Neural cell (in vitro differentiated cells): ENCODE data around the gene AFF3. TPM values are rescaled to one million over a fixed set of nuclear protein-coding genes. Genes with fewer than 3 reads are reported as not detected.

Experiments used
- H2AFZ ChIP-seq: fragments of 200-600, 300-800 bp; sonication (generic), shearing (Covaris generic); 2 replicates; pipeline ENCODE4 v1.6.0; 2014; ENCODE audit warnings: low read depth, mild to moderate bottlenecking, antibody characterized with exemption, low read length, moderate library complexity
- H3F3A ChIP-seq: fragments of 200-600 bp; shearing (Covaris generic); 2 replicates; pipeline ENCODE4 v1.6.1; 2016; ENCODE audit warnings: mild to moderate bottlenecking, moderate library complexity, mixed read lengths, antibody characterized with exemption, low read length; ENCODE audit not compliant: insufficient read depth, poor library complexity, severe bottlenecking
- H3K27ac ChIP-seq: fragments of 200-600, 300-800 bp; sonication (generic), shearing (Covaris generic); 2 replicates; pipeline ENCODE4 v1.5.1; 2014; ENCODE audit warnings: mild to moderate bottlenecking, low read length, moderate library complexity
- H3K27me3 ChIP-seq: fragments of 300-800, 200-600 bp; sonication (generic), shearing (Covaris generic); 2 replicates; pipeline ENCODE4 v1.6.0; 2014; ENCODE audit warnings: mild to moderate bottlenecking, low read depth, low read length, moderate library complexity; ENCODE audit not compliant: insufficient read depth
- H3K36me3 ChIP-seq: fragments of 300-800, 200-600 bp; sonication (generic), shearing (Covaris generic); 2 replicates; pipeline ENCODE4 v1.5.1; 2014; ENCODE audit warnings: mild to moderate bottlenecking, antibody characterized with exemption, low read length, moderate library complexity; ENCODE audit not compliant: insufficient read depth
- H3K4me2 ChIP-seq: fragments of 300-800, 200-600 bp; sonication (generic), shearing (Covaris generic); 2 replicates; pipeline ENCODE4 v1.6.0; 2014; ENCODE audit warnings: mild to moderate bottlenecking, low read length
- H3K4me3 ChIP-seq: fragments of 300-800, 200-600 bp; sonication (generic), shearing (Covaris generic); 2 replicates; pipeline ENCODE4 v1.5.1; 2014; ENCODE audit warnings: mild to moderate bottlenecking, low read length, moderate library complexity
- H3K79me2 ChIP-seq: fragments of 200-600 bp; shearing (Covaris generic); replicated peaks from 2 replicates; pipeline ENCODE4 v1.6.0; 2014; ENCODE audit warnings: mild to moderate bottlenecking, low read length, moderate library complexity; ENCODE audit not compliant: insufficient read depth
- H3K9ac ChIP-seq: fragments of 300-800, 200-600 bp; sonication (generic), shearing (Covaris generic); 2 replicates; pipeline ENCODE4 v1.6.1; 2016; ENCODE audit warnings: mild to moderate bottlenecking, low read length, mixed read lengths
- H3K9me2 ChIP-seq: fragments of 200-600 bp; shearing (Covaris generic); 2 replicates; pipeline ENCODE4 v1.6.1; 2016; ENCODE audit warnings: mild to moderate bottlenecking, low read length, mixed read lengths; ENCODE audit not compliant: insufficient read depth
- H3K9me3 ChIP-seq: fragments of 200-600, 300-800 bp; sonication (generic), shearing (Covaris generic); 2 replicates; pipeline ENCODE4 v1.6.1; 2016; ENCODE audit warnings: mild to moderate bottlenecking, mixed run types, low read length, moderate library complexity, mixed read lengths
- H4K20me1 ChIP-seq: fragments of 200-600 bp; shearing (Covaris generic); 2 replicates; pipeline ENCODE4 v1.6.1; 2016; ENCODE audit warnings: mild to moderate bottlenecking, mixed run types; ENCODE audit not compliant: insufficient read depth
- EP300 ChIP-seq: fragments of 450-650 bp; conservative IDR thresholded peaks from 2 replicates; pipeline ENCODE4 v1.6.1; 2014; ENCODE audit warnings: antibody characterized with exemption, mild to moderate bottlenecking, moderate library complexity; ENCODE audit not compliant: poor library complexity, severe bottlenecking
- EZH2 ChIP-seq: fragments of 200-600, 300-800 bp; shearing (Covaris generic), sonication (generic); IDR thresholded peaks from 2 replicates; pipeline ENCODE4 v1.6.1; 2014; ENCODE audit warnings: antibody characterized with exemption, low read length, borderline replicate concordance, mild to moderate bottlenecking; ENCODE audit not compliant: insufficient read depth, poor library complexity, severe bottlenecking
- MXI1 ChIP-seq: fragments of 450-650 bp; conservative IDR thresholded peaks from 2 replicates; pipeline ENCODE4 v1.6.1; 2014; ENCODE audit warnings: antibody characterized with exemption, mild to moderate bottlenecking; ENCODE audit not compliant: poor library complexity, severe bottlenecking
- POLR2AphosphoS5 ChIP-seq: IDR thresholded peaks from 2 replicates; pipeline ENCODE4 v1.6.1; 2012
- RAD21 ChIP-seq: fragments of 450-650 bp; conservative IDR thresholded peaks from 2 replicates; pipeline ENCODE4 v1.6.1; 2014; ENCODE audit warnings: antibody characterized with exemption, mild to moderate bottlenecking, moderate library complexity
- SMC3 ChIP-seq: fragments of 450-650 bp; conservative IDR thresholded peaks from 2 replicates; pipeline ENCODE4 v1.6.1; 2014; ENCODE audit warnings: antibody characterized with exemption, mild to moderate bottlenecking, moderate library complexity; ENCODE audit not compliant: poor library complexity
- TAF1 ChIP-seq: IDR thresholded peaks from 2 replicates; pipeline ENCODE4 v1.6.1; 2012; ENCODE audit warnings: low read depth
- polyA plus RNA-seq: library from polyadenylated mRNA; depleted of rRNA; stranded (reverse); fragments of >200 nt; gene quantifications from 2 replicates; pipeline ENCODE4 v1.2.3, GENCODE V29; 2014
- TF ChIP-seq, protein P1 (sequence below): fragments of 450-650 bp; IDR thresholded peaks from 2 replicates; pipeline ENCODE4 v1.5.1; 2014; ENCODE audit warnings: antibody characterized with exemption, mild to moderate bottlenecking, moderate library complexity; ENCODE audit not compliant: poor library complexity, severe bottlenecking
- TF ChIP-seq, protein P2 (sequence below): IDR thresholded peaks from 2 replicates; pipeline ENCODE4 v1.6.1; 2012; ENCODE audit warnings: borderline replicate concordance

Gene AFF3
- polyA plus RNA-seq, 1 donor from 2014 or later = 5.1 TPM

DNA sequence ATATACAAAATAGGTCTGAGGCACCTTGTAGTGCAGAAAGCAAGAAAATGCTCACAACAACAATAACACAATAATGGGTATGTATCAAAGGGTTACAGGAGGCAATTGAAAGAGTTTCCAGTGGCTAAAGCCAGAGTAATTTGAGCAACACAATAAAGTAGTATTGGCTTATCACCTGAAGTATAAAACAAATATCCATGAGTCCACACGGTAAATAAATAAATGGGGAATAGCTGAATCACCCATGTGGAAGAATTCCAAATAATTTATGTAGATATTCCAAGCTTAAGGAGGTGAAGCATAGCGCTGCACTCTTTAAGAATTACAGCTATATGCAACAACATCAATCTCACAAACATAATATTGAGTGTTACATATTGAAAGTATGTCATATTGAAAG lies 110.8 kb downstream of the AFF3 start:
- H3K9me2 ChIP-seq = no peaks in the 10 kb centered on the region
- no peak overlapping the region for H2AFZ ChIP-seq
- no peaks in the 10 kb centered on the region for H3K27me3 ChIP-seq
- H3K27ac ChIP-seq = no peak overlapping the region
- H3K79me2 ChIP-seq = no peaks in the 10 kb centered on the region
- no peaks in the 10 kb centered on the region for H3K36me3 ChIP-seq
- no peaks in the 10 kb centered on the region for H4K20me1 ChIP-seq
- TF ChIP-seq TAF1 (no peak), EP300 (no peak), POLR2AphosphoS5 (no peak), RAD21 (no peak), MXI1 (no peak), EZH2 (no peak), SMC3 (no peak)
- TF ChIP-seq, protein P1, sequence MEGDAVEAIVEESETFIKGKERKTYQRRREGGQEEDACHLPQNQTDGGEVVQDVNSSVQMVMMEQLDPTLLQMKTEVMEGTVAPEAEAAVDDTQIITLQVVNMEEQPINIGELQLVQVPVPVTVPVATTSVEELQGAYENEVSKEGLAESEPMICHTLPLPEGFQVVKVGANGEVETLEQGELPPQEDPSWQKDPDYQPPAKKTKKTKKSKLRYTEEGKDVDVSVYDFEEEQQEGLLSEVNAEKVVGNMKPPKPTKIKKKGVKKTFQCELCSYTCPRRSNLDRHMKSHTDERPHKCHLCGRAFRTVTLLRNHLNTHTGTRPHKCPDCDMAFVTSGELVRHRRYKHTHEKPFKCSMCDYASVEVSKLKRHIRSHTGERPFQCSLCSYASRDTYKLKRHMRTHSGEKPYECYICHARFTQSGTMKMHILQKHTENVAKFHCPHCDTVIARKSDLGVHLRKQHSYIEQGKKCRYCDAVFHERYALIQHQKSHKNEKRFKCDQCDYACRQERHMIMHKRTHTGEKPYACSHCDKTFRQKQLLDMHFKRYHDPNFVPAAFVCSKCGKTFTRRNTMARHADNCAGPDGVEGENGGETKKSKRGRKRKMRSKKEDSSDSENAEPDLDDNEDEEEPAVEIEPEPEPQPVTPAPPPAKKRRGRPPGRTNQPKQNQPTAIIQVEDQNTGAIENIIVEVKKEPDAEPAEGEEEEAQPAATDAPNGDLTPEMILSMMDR = no peak
- TF ChIP-seq, protein P2, sequence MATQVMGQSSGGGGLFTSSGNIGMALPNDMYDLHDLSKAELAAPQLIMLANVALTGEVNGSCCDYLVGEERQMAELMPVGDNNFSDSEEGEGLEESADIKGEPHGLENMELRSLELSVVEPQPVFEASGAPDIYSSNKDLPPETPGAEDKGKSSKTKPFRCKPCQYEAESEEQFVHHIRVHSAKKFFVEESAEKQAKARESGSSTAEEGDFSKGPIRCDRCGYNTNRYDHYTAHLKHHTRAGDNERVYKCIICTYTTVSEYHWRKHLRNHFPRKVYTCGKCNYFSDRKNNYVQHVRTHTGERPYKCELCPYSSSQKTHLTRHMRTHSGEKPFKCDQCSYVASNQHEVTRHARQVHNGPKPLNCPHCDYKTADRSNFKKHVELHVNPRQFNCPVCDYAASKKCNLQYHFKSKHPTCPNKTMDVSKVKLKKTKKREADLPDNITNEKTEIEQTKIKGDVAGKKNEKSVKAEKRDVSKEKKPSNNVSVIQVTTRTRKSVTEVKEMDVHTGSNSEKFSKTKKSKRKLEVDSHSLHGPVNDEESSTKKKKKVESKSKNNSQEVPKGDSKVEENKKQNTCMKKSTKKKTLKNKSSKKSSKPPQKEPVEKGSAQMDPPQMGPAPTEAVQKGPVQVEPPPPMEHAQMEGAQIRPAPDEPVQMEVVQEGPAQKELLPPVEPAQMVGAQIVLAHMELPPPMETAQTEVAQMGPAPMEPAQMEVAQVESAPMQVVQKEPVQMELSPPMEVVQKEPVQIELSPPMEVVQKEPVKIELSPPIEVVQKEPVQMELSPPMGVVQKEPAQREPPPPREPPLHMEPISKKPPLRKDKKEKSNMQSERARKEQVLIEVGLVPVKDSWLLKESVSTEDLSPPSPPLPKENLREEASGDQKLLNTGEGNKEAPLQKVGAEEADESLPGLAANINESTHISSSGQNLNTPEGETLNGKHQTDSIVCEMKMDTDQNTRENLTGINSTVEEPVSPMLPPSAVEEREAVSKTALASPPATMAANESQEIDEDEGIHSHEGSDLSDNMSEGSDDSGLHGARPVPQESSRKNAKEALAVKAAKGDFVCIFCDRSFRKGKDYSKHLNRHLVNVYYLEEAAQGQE = no peak
- H3F3A ChIP-seq = no peaks in the 10 kb centered on the region
- no peak overlapping the region for H3K9ac ChIP-seq
- no peak overlapping the region for H3K4me3 ChIP-seq
- no peaks in the 10 kb centered on the region for H3K9me3 ChIP-seq
- H3K4me2 ChIP-seq = no peak overlapping the region

DNA sequence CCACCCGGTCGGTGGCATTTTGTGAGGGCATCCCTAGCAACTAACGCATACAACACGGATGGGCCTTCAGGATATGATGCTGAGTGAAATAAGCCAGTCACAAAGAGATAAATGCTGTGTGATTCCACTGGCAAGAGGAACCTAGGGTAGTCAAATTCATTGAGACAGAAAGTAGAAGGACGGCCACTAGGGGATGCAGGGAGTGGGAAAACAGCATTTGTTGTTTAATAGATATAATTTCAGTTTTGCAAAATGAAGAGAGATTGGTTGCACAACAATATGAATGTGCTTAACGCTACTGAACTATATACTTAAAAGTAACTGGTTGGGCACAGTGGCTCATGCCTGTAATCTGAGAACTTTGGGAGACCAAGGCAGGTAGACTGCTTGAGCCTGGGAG lies 112.9 kb downstream of the AFF3 start:
- no peaks in the 10 kb centered on the region for H3F3A ChIP-seq
- TF ChIP-seq, protein P1 = no peak
- TF ChIP-seq SMC3 (no peak), MXI1 (no peak), POLR2AphosphoS5 (no peak), RAD21 (no peak), EZH2 (no peak), TAF1 (no peak), EP300 (no peak)
- TF ChIP-seq, protein P2 = no peak

More for the DNA sequence above, 112.9 kb downstream of the AFF3 start:
- Histone ChIP-seq H4K20me1 (no peaks in the 10 kb centered on the region), H2AFZ (no peak overlapping the region), H3K9me3 (no peaks in the 10 kb centered on the region), H3K27me3 (no peaks in the 10 kb centered on the region), H3K4me3 (no peak overlapping the region), H3K27ac (no peak overlapping the region), H3K4me2 (no peak overlapping the region), H3K9me2 (no peaks in the 10 kb centered on the region), H3K36me3 (no peaks in the 10 kb centered on the region), H3K9ac (no peak overlapping the region), H3K79me2 (no peaks in the 10 kb centered on the region)
